MM.1S (cell line): Measurements from ENCODE around the gene FAM163A.

ENCODE experiments used
- CTCF ChIP-seq: fragments of 300-600 bp; sonication (generic); IDR thresholded peaks from 2 replicates; pipeline ENCODE4 v1.5.1; 2016; ENCODE audit warnings: antibody characterized with exemption, low read length, mixed read lengths
- EZH2 ChIP-seq: fragments of 300-600 bp; sonication (generic); optimal IDR thresholded peaks from 2 replicates; pipeline ENCODE3; 2017; ENCODE audit warnings: low read depth, mild to moderate bottlenecking, antibody characterized with exemption, low read length, mixed read lengths

- TF ChIP-seq CTCF, result no peak
- no peak for TF ChIP-seq EZH2
These were observed 44.0 kb downstream of the FAM163A start for GRCh38 chr1:179786815-179787685.
